IMR-90 (cell line): Measurements from ENCODE around the gene BEND3. TPM values are rescaled to one million over a fixed set of nuclear protein-coding genes. Genes with fewer than 3 reads are reported as not detected.
A peak's percentile ranks its signal among the peaks of the same experiment; 100 is the strongest.

Source experiments
- ATAC-seq: fragments of 200-7000 bp; cut with Tn5 transposase; 2 replicates; pipeline ENCODE4 v1.9.1; 2020; ENCODE audit warnings: low read depth, mild to moderate bottlenecking, moderate library complexity
- BruUV-seq: library from RNA; stranded (reverse); fragments of 400-500 nt; replicated peaks from 2 replicates; lab custom pipeline; 2021; lab: Mats Ljungman, UMichigan
- CTCF ChIA-PET: fragments of 300-600 bp; formaldehyde crosslinking; extraction: SDS; loops from one replicate; lab custom pipeline; 2021; ENCODE audit warnings: antibody characterized with exemption; lab: Yijun Ruan, JAX
- POLR2A ChIA-PET: fragments of 300-600 bp; sonication (Branson Sonifier 250); formaldehyde crosslinking; loops from one replicate; lab custom pipeline; 2022; ENCODE audit warnings: antibody characterized with exemption; ENCODE audit not compliant: unreplicated experiment; lab: Charles Lee
- DNase-seq: peaks from one replicate; pipeline ENCODE4 v3.0.0; 2013
- H2AFZ ChIP-seq: replicated peaks from 2 replicates; pipeline ENCODE3; 2013; ENCODE audit warnings: low read length, mild to moderate bottlenecking; ENCODE audit not compliant: poor library complexity
- H2AK5ac ChIP-seq: 2 replicates; pipeline ENCODE4 v1.6.1; 2013; ENCODE audit warnings: low read depth, low read length, inconsistent platforms
- H2AK9ac ChIP-seq: replicated peaks from 2 replicates; pipeline ENCODE3; 2013; ENCODE audit warnings: mild to moderate bottlenecking, low read depth, low read length, moderate library complexity; ENCODE audit not compliant: poor library complexity
- H2BK120ac ChIP-seq: 2 replicates; pipeline ENCODE4 v1.6.1; 2013; ENCODE audit warnings: low read depth, low read length, inconsistent platforms
- H2BK15ac ChIP-seq: 3 replicates; pipeline ENCODE4 v1.6.1; 2013; ENCODE audit warnings: low read depth, low read length, inconsistent platforms
- H2BK20ac ChIP-seq: 2 replicates; pipeline ENCODE4 v1.6.1; 2013; ENCODE audit warnings: low read depth, mild to moderate bottlenecking, inconsistent platforms, low read length, moderate library complexity
- H2BK5ac ChIP-seq: 2 replicates; pipeline ENCODE4 v1.6.1; 2013; ENCODE audit warnings: mild to moderate bottlenecking, low read depth, low read length, inconsistent platforms; ENCODE audit not compliant: poor library complexity, severe bottlenecking
- H3K14ac ChIP-seq: replicated peaks from 2 replicates; pipeline ENCODE4 v1.6.1; 2013; ENCODE audit warnings: low read depth, low read length, inconsistent platforms
- H3K18ac ChIP-seq: 2 replicates; pipeline ENCODE4 v1.6.1; 2013; ENCODE audit warnings: low read depth, low read length, control low read depth
- H3K23ac ChIP-seq: 2 replicates; pipeline ENCODE4 v1.6.1; 2013; ENCODE audit warnings: low read depth, low read length, inconsistent platforms
- H3K27ac ChIP-seq: 2 replicates; pipeline ENCODE4 v1.5.1; 2013; ENCODE audit warnings: mild to moderate bottlenecking, control low read depth, low read length; ENCODE audit not compliant: insufficient read depth
- H3K27me3 ChIP-seq: 2 replicates; pipeline ENCODE4 v1.6.1; 2013; ENCODE audit warnings: low read length; ENCODE audit not compliant: control insufficient read depth, insufficient read depth
- H3K36me3 ChIP-seq: 2 replicates; pipeline ENCODE4 v1.6.1; 2013; ENCODE audit warnings: low read length, mixed read lengths; ENCODE audit not compliant: control insufficient read depth, insufficient read depth
- H3K4ac ChIP-seq: 2 replicates; pipeline ENCODE4 v1.6.1; 2013; ENCODE audit warnings: low read depth, low read length, inconsistent platforms
- H3K4me1 ChIP-seq: 2 replicates; pipeline ENCODE4 v1.6.1; 2013; ENCODE audit warnings: low read length, mixed read lengths; ENCODE audit not compliant: control insufficient read depth, insufficient read depth
- H3K4me2 ChIP-seq: 2 replicates; pipeline ENCODE4 v1.6.1; 2013; ENCODE audit warnings: low read depth, mild to moderate bottlenecking, control low read depth, low read length, moderate library complexity
- H3K4me3 ChIP-seq: 2 replicates; pipeline ENCODE4 v1.5.1; 2013; ENCODE audit warnings: low read depth, mild to moderate bottlenecking, control low read depth, low read length, moderate library complexity; ENCODE audit not compliant: insufficient read depth
- H3K56ac ChIP-seq: 2 replicates; pipeline ENCODE4 v1.6.1; 2013; ENCODE audit warnings: low read length, inconsistent platforms; ENCODE audit not compliant: insufficient read depth; ENCODE audit errors: extremely low read depth
- H3K79me1 ChIP-seq, 2 experiments: 2 replicates each; pipeline ENCODE4 v1.6.1; 2013; ENCODE audit warnings: low read length in 2 of 2, inconsistent platforms in 1 of 2, low read depth in 1 of 2
- H3K9ac ChIP-seq: 2 replicates; pipeline ENCODE4 v1.6.1; 2013; ENCODE audit warnings: low read depth, low read length, control low read depth
- H3K9me1 ChIP-seq: 2 replicates; pipeline ENCODE4 v1.6.1; 2013; ENCODE audit warnings: low read length, inconsistent platforms; ENCODE audit not compliant: insufficient read depth
- H3K9me3 ChIP-seq: 2 replicates; pipeline ENCODE4 v1.6.1; 2013; ENCODE audit warnings: low read length; ENCODE audit not compliant: control insufficient read depth, insufficient read depth
- H4K20me1 ChIP-seq: 2 replicates; pipeline ENCODE4 v1.6.1; 2013; ENCODE audit warnings: low read length, inconsistent platforms; ENCODE audit not compliant: insufficient read depth
- H4K5ac ChIP-seq: 2 replicates; pipeline ENCODE4 v1.6.1; 2013; ENCODE audit warnings: mild to moderate bottlenecking, low read depth, low read length, control low read depth
- H4K8ac ChIP-seq, 2 experiments: 2 replicates each; pipeline ENCODE4 v1.6.1; 2013; ENCODE audit warnings: low read depth in 2 of 2, low read length in 2 of 2, control low read depth in 1 of 2, inconsistent platforms in 1 of 2
- H4K91ac ChIP-seq: 2 replicates; pipeline ENCODE4 v1.6.1; 2013; ENCODE audit warnings: low read depth, low read length, inconsistent platforms; ENCODE audit not compliant: insufficient read depth
- BHLHE40 ChIP-seq: fragments of 150-350 bp; IDR thresholded peaks from 2 replicates; pipeline ENCODE4 v1.6.1; 2016; ENCODE audit warnings: mild to moderate bottlenecking, low read depth, low read length
- CEBPB ChIP-seq: IDR thresholded peaks from 2 replicates; pipeline ENCODE4 v1.6.1; 2012; ENCODE audit warnings: low read depth, low read length, improper control_type of control experiment
- CHD1 ChIP-seq: IDR thresholded peaks from 2 replicates; pipeline ENCODE4 v1.6.1; 2012; ENCODE audit warnings: low read depth, low read length, improper control_type of control experiment
- FOS ChIP-seq: fragments of 150-350 bp; IDR thresholded peaks from 2 replicates; pipeline ENCODE4 v1.6.1; 2016; ENCODE audit warnings: low read depth, low read length
- MAFK ChIP-seq: IDR thresholded peaks from 2 replicates; pipeline ENCODE4 v1.6.1; 2012; ENCODE audit warnings: low read depth, low read length, improper control_type of control experiment
- MAZ ChIP-seq: IDR thresholded peaks from 2 replicates; pipeline ENCODE4 v1.6.1; 2012; ENCODE audit warnings: low read depth, mild to moderate bottlenecking, low read length, improper control_type of control experiment, moderate library complexity, borderline replicate concordance
- MXI1 ChIP-seq: IDR thresholded peaks from 2 replicates; pipeline ENCODE4 v1.6.1; 2012; ENCODE audit warnings: low read depth, mild to moderate bottlenecking, low read length, moderate library complexity, borderline replicate concordance
- POLR2A ChIP-seq: IDR thresholded peaks from 2 replicates; pipeline ENCODE4 v1.6.1; 2012; ENCODE audit warnings: mild to moderate bottlenecking, low read depth, low read length
- RAD21 ChIP-seq: IDR thresholded peaks from 2 replicates; pipeline ENCODE4 v1.6.1; 2012; ENCODE audit warnings: low read length, improper control_type of control experiment
- RCOR1 ChIP-seq: IDR thresholded peaks from 2 replicates; pipeline ENCODE4 v1.6.1; 2012; ENCODE audit warnings: mild to moderate bottlenecking, low read length, improper control_type of control experiment; ENCODE audit not compliant: insufficient replicate concordance
- RFX5 ChIP-seq: IDR thresholded peaks from 2 replicates; pipeline ENCODE4 v1.8.0; 2012; ENCODE audit warnings: low read depth, mild to moderate bottlenecking, low read length, moderate library complexity
- SMC3 ChIP-seq: fragments of 150-350 bp; IDR thresholded peaks from 2 replicates; pipeline ENCODE4 v1.6.1; 2016; ENCODE audit warnings: low read depth, mild to moderate bottlenecking, antibody characterized with exemption, low read length, moderate library complexity
- WGBS, 2 experiments: methylation state at CpG; one replicate each; pipeline versions ENCODE4 v1.1.5 to v1.1.7; 2013; ENCODE audit warnings: missing lambda C conversion rate in 2 of 2; ENCODE audit not compliant: insufficient read length in 1 of 2; ENCODE audit errors: extremely low coverage in 2 of 2; 5-methylcytosine and 5-hydroxymethylcytosine counted together
- dilution Hi-C: fragments of 300-500 bp; cut with HindIII; formaldehyde crosslinking; loops from one replicate; pipeline ENCODE4 v1.14.3; 2018; ENCODE audit warnings: low sequenced_read_pairs; ENCODE audit not compliant: unreplicated experiment
- in situ Hi-C: fragments of 300-500 bp; cut with MboI; formaldehyde crosslinking; loops from 3 replicates; pipeline ENCODE4 v1.14.3; 2019; ENCODE audit warnings: low sequenced_read_pairs, inconsistent platforms, mixed read lengths
- intact Hi-C: fragments of 100-400 bp; cut with micrococcal nuclease; formaldehyde crosslinking; loops from 2 replicates; pipeline ENCODE4 v1.10.0; 2022
- polyA plus RNA-seq, 3 experiments: library from polyadenylated mRNA; depleted of rRNA; stranded (reverse); fragments of >200 nt; gene quantifications; 2 replicates each; pipeline ENCODE4 v1.2.3, GENCODE V29; 2012; ENCODE audit warnings: low replicate concordance in 1 of 3
- total RNA-seq: library from RNA; depleted of rRNA; stranded (reverse); fragments of >200 nt; gene quantifications from 2 replicates; pipeline ENCODE4 v1.2.3, GENCODE V29; 2012
- TF ChIP-seq, protein P1 (sequence below): fragments of 150-350 bp; IDR thresholded peaks from 2 replicates; pipeline ENCODE4 v1.6.1; 2017; ENCODE audit warnings: mild to moderate bottlenecking, antibody characterized with exemption, low read length, low read depth
- TF ChIP-seq, protein P2 (sequence below): conservative IDR thresholded peaks from 2 replicates; pipeline ENCODE4 v1.5.1; 2012; ENCODE audit warnings: mild to moderate bottlenecking, low read depth, low read length, improper control_type of control experiment
- TF ChIP-seq, protein P3 (sequence below): fragments of 150-350 bp; IDR thresholded peaks from 2 replicates; pipeline ENCODE4 v1.6.1; 2016; ENCODE audit warnings: low read depth, mild to moderate bottlenecking, low read length, moderate library complexity, borderline replicate concordance

BEND3 gene
- total and polyA plus RNA-seq, 2 of the 4 experiments (the other 2 are of a cell fraction): 1.2 to 1.8 TPM

DNA sequence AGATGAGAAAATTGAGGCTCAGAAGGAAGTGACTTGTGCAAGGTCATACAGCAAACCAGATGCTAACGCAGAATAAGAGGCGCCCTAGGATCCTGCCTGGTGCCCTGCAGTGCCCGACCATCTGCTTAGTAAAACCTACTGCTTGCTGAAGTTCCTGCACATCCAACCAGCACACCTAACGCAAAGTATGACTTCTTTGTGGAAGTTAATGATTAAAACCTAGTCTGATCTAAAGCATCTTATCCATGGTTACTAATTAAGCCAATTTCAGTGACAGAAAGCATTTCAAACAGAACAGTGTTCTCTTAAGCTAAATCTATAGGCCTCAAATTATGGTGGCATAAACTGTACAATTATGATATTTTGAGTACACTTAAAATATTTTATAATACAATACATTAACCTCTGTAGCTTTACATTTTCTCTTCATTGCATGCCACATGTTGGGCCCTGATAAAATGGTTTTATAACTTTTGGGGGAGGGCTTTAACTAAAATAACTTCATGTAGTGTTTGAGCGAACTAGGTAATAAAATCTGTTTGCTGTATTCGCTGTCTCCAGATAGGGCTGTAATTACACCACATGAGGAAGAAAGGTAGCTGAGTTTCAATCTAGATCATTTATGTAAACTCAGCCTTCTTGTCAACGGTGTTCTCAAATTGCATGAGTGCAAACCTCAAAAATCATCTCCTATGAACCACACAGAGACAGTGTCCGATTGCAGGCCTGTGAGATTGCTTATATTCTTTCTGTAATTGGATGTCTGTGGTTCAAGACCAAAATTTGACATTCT lies 37.5 kb upstream of the BEND3 start:
- BruUV-seq: TSS peak; percentile 68
- DNase-seq: peak; percentile 69
- in situ Hi-C loops: no loop called here
- TF ChIP-seq BHLHE40 (no peak), RCOR1 (no peak), MAZ (no peak), RFX5 (no peak), FOS (no peak), MAFK (no peak), RAD21 (no peak), CHD1 (no peak), MXI1 (no peak), POLR2A (no peak), SMC3 (no peak), CEBPB (no peak)
- TF ChIP-seq, protein P1, sequence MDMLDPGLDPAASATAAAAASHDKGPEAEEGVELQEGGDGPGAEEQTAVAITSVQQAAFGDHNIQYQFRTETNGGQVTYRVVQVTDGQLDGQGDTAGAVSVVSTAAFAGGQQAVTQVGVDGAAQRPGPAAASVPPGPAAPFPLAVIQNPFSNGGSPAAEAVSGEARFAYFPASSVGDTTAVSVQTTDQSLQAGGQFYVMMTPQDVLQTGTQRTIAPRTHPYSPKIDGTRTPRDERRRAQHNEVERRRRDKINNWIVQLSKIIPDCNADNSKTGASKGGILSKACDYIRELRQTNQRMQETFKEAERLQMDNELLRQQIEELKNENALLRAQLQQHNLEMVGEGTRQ: no peak
- TF ChIP-seq, protein P2, sequence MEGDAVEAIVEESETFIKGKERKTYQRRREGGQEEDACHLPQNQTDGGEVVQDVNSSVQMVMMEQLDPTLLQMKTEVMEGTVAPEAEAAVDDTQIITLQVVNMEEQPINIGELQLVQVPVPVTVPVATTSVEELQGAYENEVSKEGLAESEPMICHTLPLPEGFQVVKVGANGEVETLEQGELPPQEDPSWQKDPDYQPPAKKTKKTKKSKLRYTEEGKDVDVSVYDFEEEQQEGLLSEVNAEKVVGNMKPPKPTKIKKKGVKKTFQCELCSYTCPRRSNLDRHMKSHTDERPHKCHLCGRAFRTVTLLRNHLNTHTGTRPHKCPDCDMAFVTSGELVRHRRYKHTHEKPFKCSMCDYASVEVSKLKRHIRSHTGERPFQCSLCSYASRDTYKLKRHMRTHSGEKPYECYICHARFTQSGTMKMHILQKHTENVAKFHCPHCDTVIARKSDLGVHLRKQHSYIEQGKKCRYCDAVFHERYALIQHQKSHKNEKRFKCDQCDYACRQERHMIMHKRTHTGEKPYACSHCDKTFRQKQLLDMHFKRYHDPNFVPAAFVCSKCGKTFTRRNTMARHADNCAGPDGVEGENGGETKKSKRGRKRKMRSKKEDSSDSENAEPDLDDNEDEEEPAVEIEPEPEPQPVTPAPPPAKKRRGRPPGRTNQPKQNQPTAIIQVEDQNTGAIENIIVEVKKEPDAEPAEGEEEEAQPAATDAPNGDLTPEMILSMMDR: no peak
- TF ChIP-seq, protein P3, sequence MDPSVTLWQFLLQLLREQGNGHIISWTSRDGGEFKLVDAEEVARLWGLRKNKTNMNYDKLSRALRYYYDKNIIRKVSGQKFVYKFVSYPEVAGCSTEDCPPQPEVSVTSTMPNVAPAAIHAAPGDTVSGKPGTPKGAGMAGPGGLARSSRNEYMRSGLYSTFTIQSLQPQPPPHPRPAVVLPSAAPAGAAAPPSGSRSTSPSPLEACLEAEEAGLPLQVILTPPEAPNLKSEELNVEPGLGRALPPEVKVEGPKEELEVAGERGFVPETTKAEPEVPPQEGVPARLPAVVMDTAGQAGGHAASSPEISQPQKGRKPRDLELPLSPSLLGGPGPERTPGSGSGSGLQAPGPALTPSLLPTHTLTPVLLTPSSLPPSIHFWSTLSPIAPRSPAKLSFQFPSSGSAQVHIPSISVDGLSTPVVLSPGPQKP: no peak

More for the DNA sequence above, 37.5 kb upstream of the BEND3 start:
- intact Hi-C loops (no loop called here), dilution Hi-C loops (no loop called here)
- ATAC-seq: peak; percentile 82
- Histone ChIP-seq H3K9me3 (no peaks in the 10 kb centered on the region), H4K20me1 (no peaks in the 10 kb centered on the region), H3K23ac (no peak overlapping the region), H3K79me1 (no peaks in the 10 kb centered on the region), H2AK5ac (no peak overlapping the region), H2BK120ac (no peak overlapping the region), H3K9me1 (no peaks in the 10 kb centered on the region), H3K27me3 (no peaks in the 10 kb centered on the region), H3K4me1 (no peaks in the 10 kb centered on the region), H3K4me3 (no peak overlapping the region), H3K27ac (no peak overlapping the region), H3K14ac (0 out of 2 replicates have a peak overlapping the region, but pooled peaks have one; percentile 44), H4K8ac (no peak overlapping the region), H2AFZ (no peak overlapping the region), H2BK15ac (no peak overlapping the region), H4K91ac (no peak overlapping the region), H2BK20ac (no peak overlapping the region), H2BK5ac (no peak overlapping the region), H3K36me3 (no peaks in the 10 kb centered on the region), H3K9ac (no peak overlapping the region), H3K56ac (no peak overlapping the region), H2AK9ac (no peak overlapping the region), H4K5ac (no peak overlapping the region), H3K4ac (no peak overlapping the region), H3K4me2 (no peak overlapping the region), H3K18ac (no peak overlapping the region)
- ChIA-PET POLR2A (no interaction called here), CTCF (interaction anchor here (0.6 kb wide), 1 partner anchor 187 kb away, joined by 3 read pairs; no protein-coding TSS in a partner anchor)
- no CpG with 5 or more reads among the region's 8 CpGs for WGBS, 2 experiments
